ENCODE data around the gene LPP.

DNA sequence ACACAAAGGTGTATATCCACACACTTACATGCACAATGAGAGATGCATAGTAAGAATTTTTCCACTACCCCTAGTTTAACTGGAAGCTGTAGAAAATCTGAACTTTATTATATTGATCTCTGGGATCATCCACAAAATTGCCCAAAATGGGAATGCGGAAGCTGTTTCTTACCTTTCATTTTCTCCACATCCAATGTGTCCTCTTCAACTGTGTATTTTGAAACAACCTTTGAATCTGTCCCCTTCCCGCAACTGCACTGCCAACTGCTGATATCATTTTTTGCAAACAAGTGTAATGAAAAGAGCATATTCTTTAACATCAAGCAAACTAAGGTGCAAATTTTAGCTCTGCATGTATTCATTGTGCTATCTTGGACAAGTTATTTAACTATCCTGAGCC, 590.2 kb downstream of the LPP start:
- TF ChIP-seq, protein P1, sequence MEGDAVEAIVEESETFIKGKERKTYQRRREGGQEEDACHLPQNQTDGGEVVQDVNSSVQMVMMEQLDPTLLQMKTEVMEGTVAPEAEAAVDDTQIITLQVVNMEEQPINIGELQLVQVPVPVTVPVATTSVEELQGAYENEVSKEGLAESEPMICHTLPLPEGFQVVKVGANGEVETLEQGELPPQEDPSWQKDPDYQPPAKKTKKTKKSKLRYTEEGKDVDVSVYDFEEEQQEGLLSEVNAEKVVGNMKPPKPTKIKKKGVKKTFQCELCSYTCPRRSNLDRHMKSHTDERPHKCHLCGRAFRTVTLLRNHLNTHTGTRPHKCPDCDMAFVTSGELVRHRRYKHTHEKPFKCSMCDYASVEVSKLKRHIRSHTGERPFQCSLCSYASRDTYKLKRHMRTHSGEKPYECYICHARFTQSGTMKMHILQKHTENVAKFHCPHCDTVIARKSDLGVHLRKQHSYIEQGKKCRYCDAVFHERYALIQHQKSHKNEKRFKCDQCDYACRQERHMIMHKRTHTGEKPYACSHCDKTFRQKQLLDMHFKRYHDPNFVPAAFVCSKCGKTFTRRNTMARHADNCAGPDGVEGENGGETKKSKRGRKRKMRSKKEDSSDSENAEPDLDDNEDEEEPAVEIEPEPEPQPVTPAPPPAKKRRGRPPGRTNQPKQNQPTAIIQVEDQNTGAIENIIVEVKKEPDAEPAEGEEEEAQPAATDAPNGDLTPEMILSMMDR (IDR thresholded peaks at IDR 0.05; ENCODE audit: borderline replicate concordance, extremely low read depth, low read length, poor library complexity, severe bottlenecking) = no peak
- no peak for TF ChIP-seq EZH2 (IDR thresholded peaks at IDR 0.05; ENCODE audit: borderline replicate concordance, low read depth, low read length, severe bottlenecking)

Data from DND-41 (cell line).